Cardiac muscle cell (in vitro differentiated cells and primary cell): ENCODE results near the gene ATXN1. TPM values are rescaled to one million over a fixed set of nuclear protein-coding genes. Genes with fewer than 3 reads are reported as not detected.

Source experiments
- DNase-seq, 2 donors: peaks; one replicate each; pipeline versions ENCODE4 v3.0.0 to v3.0.0-alpha.2; 2010 to 2017; ENCODE audit warnings: low read depth in 1 of 2, low spot score in 1 of 2
- H3K27ac ChIP-seq: fragments of 200-600 bp; sonication (generic); 2 replicates; pipeline ENCODE4 v1.5.1; 2016
- H3K27me3 ChIP-seq: fragments of 200-600 bp; sonication (generic); 2 replicates; pipeline ENCODE4 v1.6.0; 2016; ENCODE audit warnings: control low read depth
- H3K36me3 ChIP-seq: fragments of 200-600 bp; sonication (generic); 2 replicates; pipeline ENCODE4 v1.5.1; 2016; ENCODE audit warnings: control low read depth
- H3K4me1 ChIP-seq: fragments of 200-600 bp; sonication (generic); 2 replicates; pipeline ENCODE4 v1.8.1; 2017; ENCODE audit warnings: low read depth, mild to moderate bottlenecking, mixed run types
- H3K4me3 ChIP-seq: fragments of 200-600 bp; sonication (generic); 2 replicates; pipeline ENCODE4 v1.5.1; 2016; ENCODE audit warnings: mild to moderate bottlenecking
- H3K9me3 ChIP-seq: fragments of 200-600 bp; sonication (generic); 2 replicates; pipeline ENCODE4 v1.5.1; 2017; ENCODE audit warnings: low read depth, mild to moderate bottlenecking, control low read depth
- polyA plus RNA-seq: library from polyadenylated mRNA; unstranded; fragments of >200 nt; fragmentation: Nextera tagmentation; extraction: Ambion mirVana; gene quantifications from 2 replicates; pipeline ENCODE4 v1.2.1, GENCODE V29; 2016
- total RNA-seq: library from RNA; depleted of rRNA; stranded (reverse); fragments of >200 nt; gene quantifications from 2 replicates; pipeline ENCODE4 v1.2.3, GENCODE V29; 2016
- TF ChIP-seq, protein P1 (sequence below): IDR thresholded peaks from 2 replicates; pipeline ENCODE4 v1.5.1; 2012; ENCODE audit warnings: low read depth, mild to moderate bottlenecking, low read length

The ATXN1 gene
- total and polyA plus RNA-seq, 2 experiments from 2014 or later = 15.1 to 37.4 TPM

DNA sequence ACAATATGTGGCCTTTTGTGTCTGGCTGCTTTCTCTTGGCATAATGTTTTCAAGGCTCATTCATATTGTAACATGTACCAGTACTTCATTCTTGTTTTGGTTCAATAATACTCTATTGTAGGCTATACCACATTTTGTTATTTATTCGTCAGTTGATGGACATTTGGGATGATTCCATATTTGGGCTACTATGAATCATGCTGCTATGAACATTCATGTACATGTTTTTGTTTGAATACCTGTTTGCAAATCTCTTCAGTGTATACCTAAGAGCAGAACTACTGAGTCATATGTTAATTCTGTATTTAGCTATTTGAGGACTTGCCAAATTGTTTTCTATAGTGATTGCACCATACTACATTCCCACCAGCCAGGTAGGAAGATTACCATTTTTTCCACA, 263.0 kb downstream of the ATXN1 start:
- Histone ChIP-seq H3K4me3 (no peak overlapping the region), H3K27ac (peak overlapping the region; percentile 84), H3K36me3 (no peaks in the 10 kb centered on the region), H3K27me3 (no peaks in the 10 kb centered on the region), H3K9me3 (no peaks in the 10 kb centered on the region), H3K4me1 (peaks cover 20% of the 10 kb centered on the region)
- TF ChIP-seq, protein P1, sequence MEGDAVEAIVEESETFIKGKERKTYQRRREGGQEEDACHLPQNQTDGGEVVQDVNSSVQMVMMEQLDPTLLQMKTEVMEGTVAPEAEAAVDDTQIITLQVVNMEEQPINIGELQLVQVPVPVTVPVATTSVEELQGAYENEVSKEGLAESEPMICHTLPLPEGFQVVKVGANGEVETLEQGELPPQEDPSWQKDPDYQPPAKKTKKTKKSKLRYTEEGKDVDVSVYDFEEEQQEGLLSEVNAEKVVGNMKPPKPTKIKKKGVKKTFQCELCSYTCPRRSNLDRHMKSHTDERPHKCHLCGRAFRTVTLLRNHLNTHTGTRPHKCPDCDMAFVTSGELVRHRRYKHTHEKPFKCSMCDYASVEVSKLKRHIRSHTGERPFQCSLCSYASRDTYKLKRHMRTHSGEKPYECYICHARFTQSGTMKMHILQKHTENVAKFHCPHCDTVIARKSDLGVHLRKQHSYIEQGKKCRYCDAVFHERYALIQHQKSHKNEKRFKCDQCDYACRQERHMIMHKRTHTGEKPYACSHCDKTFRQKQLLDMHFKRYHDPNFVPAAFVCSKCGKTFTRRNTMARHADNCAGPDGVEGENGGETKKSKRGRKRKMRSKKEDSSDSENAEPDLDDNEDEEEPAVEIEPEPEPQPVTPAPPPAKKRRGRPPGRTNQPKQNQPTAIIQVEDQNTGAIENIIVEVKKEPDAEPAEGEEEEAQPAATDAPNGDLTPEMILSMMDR = no peak
- no peak for DNase-seq

DNA sequence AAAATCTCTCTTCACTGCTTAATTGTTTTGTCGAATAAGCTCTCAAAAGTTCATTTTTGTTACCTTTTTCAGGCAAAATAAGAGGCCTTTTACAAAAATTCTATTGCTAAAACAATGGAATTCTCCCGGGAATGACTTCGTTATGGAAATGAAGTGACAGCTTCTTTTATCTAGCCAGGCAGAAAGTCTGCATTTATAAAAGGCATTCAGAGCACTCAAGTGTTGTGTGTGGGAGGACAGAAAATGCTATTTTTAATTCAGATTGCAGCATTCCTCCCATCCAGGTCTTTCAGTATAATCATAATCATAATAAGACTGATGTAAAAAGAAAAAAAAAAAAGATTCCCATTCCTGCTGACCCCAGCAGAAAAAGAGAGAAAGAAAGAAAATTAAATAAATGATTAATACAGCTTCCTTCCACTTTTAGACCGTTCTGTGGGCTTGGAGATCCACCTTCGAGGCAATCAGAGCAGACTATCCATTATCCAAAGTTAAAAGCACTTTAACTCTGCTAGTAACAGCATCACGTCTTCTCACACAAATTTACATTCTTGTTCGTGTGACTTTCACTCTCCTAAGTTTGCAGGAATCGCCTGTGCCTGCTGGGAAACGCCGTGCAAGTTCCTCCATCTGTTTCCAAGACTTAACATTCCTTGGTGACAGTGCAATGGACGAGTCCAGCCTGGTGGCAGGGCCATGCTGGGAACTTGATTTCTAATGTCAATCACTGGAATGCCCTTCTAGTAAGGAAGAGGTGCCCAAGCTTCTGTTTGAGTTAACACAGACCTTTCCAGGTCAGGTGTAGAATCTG, 264.1 kb downstream of the ATXN1 start:
- Histone ChIP-seq H3K27me3 (no peaks in the 10 kb centered on the region), H3K9me3 (no peaks in the 10 kb centered on the region), H3K4me3 (no peak overlapping the region), H3K27ac (peak overlapping the region; percentile 84), H3K36me3 (no peaks in the 10 kb centered on the region), H3K4me1 (peaks cover 20% of the 10 kb centered on the region)
- peak; percentile 44 to 55 for DNase-seq
- TF ChIP-seq, protein P1 = no peak

DNA sequence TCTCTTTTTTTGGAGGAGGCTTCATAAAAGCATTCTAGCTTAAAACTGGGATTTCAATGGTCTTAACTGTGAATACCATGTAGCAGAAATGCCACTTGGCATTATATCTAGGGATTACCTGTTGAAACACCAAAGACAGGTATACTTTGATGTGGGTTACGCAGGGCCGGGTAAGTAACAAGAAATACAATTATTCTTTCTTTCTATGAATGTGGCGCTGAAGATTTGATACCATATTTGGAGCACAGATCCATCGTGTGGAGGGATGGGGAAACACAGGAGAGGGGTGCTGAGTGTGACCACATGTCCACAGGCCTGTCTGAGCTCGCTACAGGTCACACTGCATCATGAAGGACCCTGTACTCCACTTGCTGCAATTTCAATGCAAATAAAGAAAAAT, 265.1 kb downstream of the ATXN1 start:
- H3K36me3 ChIP-seq = no peaks in the 10 kb centered on the region
- no peak overlapping the region for H3K27ac ChIP-seq
- H3K9me3 ChIP-seq = no peaks in the 10 kb centered on the region
- TF ChIP-seq, protein P1 = no peak
- no peak for DNase-seq
- H3K27me3 ChIP-seq = no peaks in the 10 kb centered on the region
- H3K4me3 ChIP-seq = no peak overlapping the region
- peaks cover 20% of the 10 kb centered on the region for H3K4me1 ChIP-seq

DNA sequence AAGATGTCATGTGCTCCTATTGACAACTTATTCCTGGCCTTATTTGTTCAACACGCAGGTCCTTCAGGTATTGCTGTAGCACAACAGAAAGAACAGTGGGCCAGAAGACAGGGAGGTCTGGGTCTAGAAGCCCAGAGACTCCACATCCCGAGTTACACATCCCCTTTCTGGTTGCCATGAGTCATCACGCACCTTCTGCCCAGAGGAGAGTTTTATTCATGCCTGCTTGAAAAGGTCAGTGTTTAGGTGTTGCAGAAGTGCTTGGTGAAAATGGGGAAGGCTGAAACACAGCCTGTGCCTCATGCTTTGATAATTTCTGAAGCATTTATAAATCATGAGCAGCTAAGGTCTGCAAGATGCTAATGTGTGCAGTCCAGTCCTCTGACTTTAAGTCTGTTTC, 266.5 kb downstream of the ATXN1 start:
- DNase-seq = no peak
- no peaks in the 10 kb centered on the region for H3K9me3 ChIP-seq
- no peaks in the 10 kb centered on the region for H3K27me3 ChIP-seq
- TF ChIP-seq, protein P1 = no peak
- peaks cover 20% of the 10 kb centered on the region for H3K4me1 ChIP-seq
- no peak overlapping the region for H3K4me3 ChIP-seq
- H3K27ac ChIP-seq = no peak overlapping the region
- no peaks in the 10 kb centered on the region for H3K36me3 ChIP-seq

DNA sequence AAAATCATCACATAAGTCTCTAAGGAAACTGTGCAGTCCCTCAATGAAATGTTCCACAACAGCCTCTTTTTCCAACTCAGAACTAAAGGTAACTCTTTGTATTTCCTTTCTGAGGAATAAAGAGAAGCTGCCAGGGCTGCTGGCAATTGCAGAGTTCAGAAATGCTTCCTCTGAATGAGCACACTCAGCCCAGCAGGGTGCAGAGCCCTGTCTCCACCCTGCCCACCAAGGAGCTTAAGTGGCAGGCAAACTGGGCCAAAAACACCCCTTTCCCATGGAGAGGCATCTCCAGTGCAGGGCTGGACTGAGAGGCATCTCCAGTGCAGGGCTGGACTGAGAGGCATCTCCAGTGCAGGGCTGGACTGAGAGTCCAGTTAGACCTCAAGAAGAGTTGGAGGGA, 267.5 kb downstream of the ATXN1 start:
- DNase-seq = no peak
- Histone ChIP-seq H3K9me3 (no peaks in the 10 kb centered on the region), H3K4me1 (peaks cover 20% of the 10 kb centered on the region), H3K36me3 (no peaks in the 10 kb centered on the region), H3K27ac (no peak overlapping the region), H3K27me3 (no peaks in the 10 kb centered on the region), H3K4me3 (no peak overlapping the region)
- TF ChIP-seq, protein P1 = no peak
